Loucy (cell line): ENCODE data around the gene SH3PXD2A.

Experiments
- EZH2phosphoT487 ChIP-seq: fragments of 200-600 bp; IDR thresholded peaks from 2 replicates; pipeline ENCODE4 v1.6.1; 2018; ENCODE audit warnings: antibody characterized with exemption, mild to moderate bottlenecking, moderate library complexity, borderline replicate concordance
- TF ChIP-seq, protein P1 (sequence below): fragments of 200-600 bp; sonication (generic); conservative IDR thresholded peaks from 2 replicates; pipeline ENCODE4 v1.5.1; 2014; ENCODE audit warnings: mild to moderate bottlenecking, antibody characterized with exemption, low read length

DNA sequence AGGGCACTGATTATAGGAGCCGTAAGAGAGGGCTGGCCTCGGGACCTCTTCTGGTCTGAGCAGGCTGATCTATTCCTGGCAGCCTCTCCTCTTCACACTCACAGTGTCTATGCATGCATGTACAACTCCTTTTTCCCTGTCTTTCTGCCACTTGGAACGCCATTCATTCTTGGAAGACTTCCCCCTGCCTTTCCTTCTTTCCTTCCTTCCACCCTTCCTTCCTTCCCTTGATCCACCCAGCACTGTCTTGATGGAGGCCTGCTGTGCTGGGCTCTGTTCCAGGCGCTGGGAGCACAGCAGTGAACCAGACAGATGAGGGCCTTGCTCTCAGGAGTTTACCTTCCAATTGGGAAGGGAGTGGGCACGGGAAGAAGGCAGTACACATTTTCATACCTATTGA is 114.8 kb downstream of the SH3PXD2A start:
- TF ChIP-seq, protein P1, sequence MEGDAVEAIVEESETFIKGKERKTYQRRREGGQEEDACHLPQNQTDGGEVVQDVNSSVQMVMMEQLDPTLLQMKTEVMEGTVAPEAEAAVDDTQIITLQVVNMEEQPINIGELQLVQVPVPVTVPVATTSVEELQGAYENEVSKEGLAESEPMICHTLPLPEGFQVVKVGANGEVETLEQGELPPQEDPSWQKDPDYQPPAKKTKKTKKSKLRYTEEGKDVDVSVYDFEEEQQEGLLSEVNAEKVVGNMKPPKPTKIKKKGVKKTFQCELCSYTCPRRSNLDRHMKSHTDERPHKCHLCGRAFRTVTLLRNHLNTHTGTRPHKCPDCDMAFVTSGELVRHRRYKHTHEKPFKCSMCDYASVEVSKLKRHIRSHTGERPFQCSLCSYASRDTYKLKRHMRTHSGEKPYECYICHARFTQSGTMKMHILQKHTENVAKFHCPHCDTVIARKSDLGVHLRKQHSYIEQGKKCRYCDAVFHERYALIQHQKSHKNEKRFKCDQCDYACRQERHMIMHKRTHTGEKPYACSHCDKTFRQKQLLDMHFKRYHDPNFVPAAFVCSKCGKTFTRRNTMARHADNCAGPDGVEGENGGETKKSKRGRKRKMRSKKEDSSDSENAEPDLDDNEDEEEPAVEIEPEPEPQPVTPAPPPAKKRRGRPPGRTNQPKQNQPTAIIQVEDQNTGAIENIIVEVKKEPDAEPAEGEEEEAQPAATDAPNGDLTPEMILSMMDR = no peak
- TF ChIP-seq EZH2phosphoT487 = no peak
